ENCODE measurements around the gene SANBR.
"Not testable (repeated sequence)": the region's sequence is repeated elsewhere in the genome, so short reads cannot be mapped to it uniquely, and the experiment has no call there.

Gene SANBR

GRCh38 chr2:61065714-61066709, at the start of gene SANBR:
TSS of gene SANBR (plus strand) at chr2:61065871. CDS start at chr2:61070351, 4,480 bp downstream.
- peak; percentile 92 for DNase-seq

- no peak for DNase-seq
Measured at GRCh38 chr2:61015976-61016375, 49.7 kb upstream of the SANBR start.

- DNase-seq, result peak; percentile 38
Measured at GRCh38 chr2:61016392-61017002, 49.2 kb upstream of the SANBR start.

GRCh38 chr2:61017003-61017555, 48.6 kb upstream of the SANBR start:
- DNase-seq, result peak; percentile 94

- DNase-seq, result peak; percentile 94
Measured at GRCh38 chr2:61017556-61018317, 47.9 kb upstream of the SANBR start, which contains the start of the genes PEX13 and PUS10. TSS of gene PEX13 (plus strand) at chr2:61017720. CDS start at chr2:61017760, 40 bp downstream. TSS of gene PUS10 (minus strand) at chr2:61018255. CDS start at chr2:61011890, 6,365 bp downstream.

- no peak for DNase-seq
Measured at GRCh38 chr2:61018318-61018755, 47.3 kb upstream of the SANBR start.

- DNase-seq, result no peak
Measured at GRCh38 chr2:61018798-61019197, 46.9 kb upstream of the SANBR start.

- DNase-seq, result no peak
Measured at GRCh38 chr2:61021228-61021660, 44.4 kb upstream of the SANBR start.

GRCh38 chr2:61023670-61024069, 42.0 kb upstream of the SANBR start:
- DNase-seq, result no peak

GRCh38 chr2:61029533-61029932, 36.1 kb upstream of the SANBR start:
- DNase-seq, result no peak

- not testable (repeated sequence) for DNase-seq
Measured at GRCh38 chr2:61034592-61034991, 31.1 kb upstream of the SANBR start.

- DNase-seq, result not testable (repeated sequence)
Measured at GRCh38 chr2:61036643-61037042, 29.0 kb upstream of the SANBR start.

GRCh38 chr2:61042807-61043206, 22.9 kb upstream of the SANBR start:
- no peak for DNase-seq

- no peak for DNase-seq
Measured at GRCh38 chr2:61044636-61045035, 21.0 kb upstream of the SANBR start.

GRCh38 chr2:61045226-61045625, 20.4 kb upstream of the SANBR start:
- no peak for DNase-seq

- DNase-seq, result no peak
Measured at GRCh38 chr2:61045999-61046398, 19.7 kb upstream of the SANBR start.

- no peak for DNase-seq
Measured at GRCh38 chr2:61055557-61055956, 10.1 kb upstream of the SANBR start.

GRCh38 chr2:61057562-61057961, 8.1 kb upstream of the SANBR start:
- no peak for DNase-seq

GRCh38 chr2:61059382-61059781, 6.3 kb upstream of the SANBR start:
- DNase-seq, result no peak

- DNase-seq, result no peak
Measured at GRCh38 chr2:61074100-61074499, 8.4 kb downstream of the SANBR start.

GRCh38 chr2:61085883-61086282, 20.2 kb downstream of the SANBR start:
- no peak for DNase-seq

GRCh38 chr2:61089797-61090196, 24.1 kb downstream of the SANBR start:
- DNase-seq, result no peak

Measured in midbrain (tissue), 1 donor.